Measurements from ENCODE around the gene TGFB1.
"Not testable (repeated sequence)": the region's sequence is repeated elsewhere in the genome, so short reads cannot be mapped to it uniquely, and the experiment has no call there.

The TGFB1 gene

GRCh38 chr19:41353466-41354342 is at the start of gene TGFB1:
TSS of gene TGFB1 (minus strand) at chr19:41353922. CDS start at chr19:41353044, 878 bp downstream.
- peak; percentile 51 for DNase-seq (ENCODE audit: low read depth)

GRCh38 chr19:41402010-41402409 is 48.3 kb upstream of the TGFB1 start:
- DNase-seq (ENCODE audit: low read depth) = no peak

- DNase-seq (ENCODE audit: low read depth) = no peak
Observed at GRCh38 chr19:41401483-41401882, 47.8 kb upstream of the TGFB1 start.

GRCh38 chr19:41399525-41399924 is 45.8 kb upstream of the TGFB1 start:
- no peak for DNase-seq (ENCODE audit: low read depth)

GRCh38 chr19:41399091-41399490 is 45.4 kb upstream of the TGFB1 start:
- no peak for DNase-seq (ENCODE audit: low read depth)

GRCh38 chr19:41398598-41398997 is 44.9 kb upstream of the TGFB1 start:
- no peak for DNase-seq (ENCODE audit: low read depth)

- no peak for DNase-seq (ENCODE audit: low read depth)
Observed at GRCh38 chr19:41398050-41398418, 44.3 kb upstream of the TGFB1 start.

- peak; percentile 99 for DNase-seq (ENCODE audit: low read depth)
Observed at GRCh38 chr19:41397086-41398049, 43.6 kb upstream of the TGFB1 start, which contains the start of the genes BCKDHA and EXOSC5. TSS of gene BCKDHA (plus strand) at chr19:41397818. CDS start at chr19:41397828, 10 bp downstream. TSS of gene EXOSC5 (minus strand) at chr19:41397359. CDS start at chr19:41397328, 31 bp downstream.

- DNase-seq (ENCODE audit: low read depth) = no peak
Observed at GRCh38 chr19:41395355-41395754, 41.6 kb upstream of the TGFB1 start.

GRCh38 chr19:41392775-41393174 is 39.1 kb upstream of the TGFB1 start:
- DNase-seq (ENCODE audit: low read depth) = no peak

- no peak for DNase-seq (ENCODE audit: low read depth)
Observed at GRCh38 chr19:41391618-41392017, 37.9 kb upstream of the TGFB1 start.

GRCh38 chr19:41386442-41386841 is 32.7 kb upstream of the TGFB1 start:
- DNase-seq (ENCODE audit: low read depth) = no peak

- DNase-seq (ENCODE audit: low read depth) = no peak
Observed at GRCh38 chr19:41384351-41384750, 30.6 kb upstream of the TGFB1 start.

GRCh38 chr19:41381536-41381935 is 27.8 kb upstream of the TGFB1 start:
- DNase-seq (ENCODE audit: low read depth) = not testable (repeated sequence)

GRCh38 chr19:41377977-41378709 is 24.4 kb upstream of the TGFB1 start:
- DNase-seq (ENCODE audit: low read depth) = no peak

- no peak for DNase-seq (ENCODE audit: low read depth)
Observed at GRCh38 chr19:41376998-41377365, 23.3 kb upstream of the TGFB1 start.

- DNase-seq (ENCODE audit: low read depth) = no peak
Observed at GRCh38 chr19:41376241-41376997, 22.7 kb upstream of the TGFB1 start, which contains the start of gene TMEM91. TSS of gene TMEM91 (plus strand) at chr19:41376533. CDS start at chr19:41378310, 1,777 bp downstream.

GRCh38 chr19:41373993-41374392 is 20.3 kb upstream of the TGFB1 start:
- peak; percentile 65 for DNase-seq (ENCODE audit: low read depth)

- no peak for DNase-seq (ENCODE audit: low read depth)
Observed at GRCh38 chr19:41372501-41372900, 18.8 kb upstream of the TGFB1 start.

GRCh38 chr19:41371541-41371940 is 17.8 kb upstream of the TGFB1 start:
- no peak for DNase-seq (ENCODE audit: low read depth)

GRCh38 chr19:41371119-41371518 is 17.4 kb upstream of the TGFB1 start:
- DNase-seq (ENCODE audit: low read depth) = not testable (repeated sequence)

All from non-pigmented ciliary epithelial cell (primary cell).